NCI-H2171 treated with DMSO at 0.1 percent for 48 hours (cell line): ENCODE measurements around the gene CEP43.

ENCODE experiments used
- DNase-seq: peaks from one replicate; lab custom pipeline; 2025; lab: John Stamatoyannopoulos, UW

The CEP43 gene

DNA sequence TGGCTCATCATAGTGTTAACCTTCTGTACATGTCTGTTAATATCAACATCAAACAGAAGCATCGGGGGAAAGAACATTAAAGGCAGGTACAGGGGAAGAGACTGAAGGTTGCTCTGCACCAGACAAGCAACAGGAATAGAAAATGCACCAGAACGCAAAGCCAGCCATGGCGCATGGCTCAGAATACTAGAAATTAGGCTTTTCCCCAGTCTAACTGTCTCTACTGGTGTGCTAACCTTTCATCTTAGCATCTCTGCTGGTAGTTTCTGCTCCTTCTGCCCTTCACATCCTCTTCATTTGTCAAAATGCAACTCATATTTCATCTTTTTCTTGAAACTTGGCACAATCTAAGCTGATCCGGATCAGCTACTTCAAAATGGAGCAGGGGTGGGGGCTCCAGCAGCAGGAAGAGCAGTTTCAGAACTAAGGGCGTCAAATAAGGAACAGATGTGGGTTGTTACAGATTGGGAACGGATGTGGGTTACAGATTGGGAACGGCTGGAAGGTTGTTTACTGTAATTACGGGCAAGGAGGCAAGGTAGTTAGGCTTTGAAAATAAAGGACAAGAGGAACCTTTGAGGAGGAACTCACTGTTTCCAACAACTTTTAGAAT is 29.7 kb upstream of the CEP43 start:
- DNase-seq, result peak; percentile 20

GRCh38 chr6:166970091-166970490 is 29.1 kb upstream of the CEP43 start:
- DNase-seq, result no peak

DNA sequence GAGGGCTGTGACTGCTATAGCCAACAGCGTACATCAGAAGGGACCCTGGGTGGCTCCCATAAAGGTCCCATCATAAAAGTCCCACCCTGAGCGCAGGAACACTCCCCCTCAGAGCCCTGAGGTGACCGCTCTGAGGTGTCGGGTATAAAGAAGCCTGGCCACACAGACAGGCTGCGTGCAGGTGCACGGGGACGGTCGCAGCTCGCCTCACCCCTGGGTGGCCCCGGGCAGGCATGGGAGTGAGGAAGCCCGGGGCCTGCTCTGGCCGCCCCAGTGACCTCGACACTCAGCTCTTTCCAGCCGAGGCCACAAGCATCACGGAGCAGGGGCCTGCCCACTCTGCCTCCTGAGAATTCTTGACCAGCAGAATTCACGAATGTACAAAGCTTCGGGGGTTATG is 28.4 kb upstream of the CEP43 start:
- no peak for DNase-seq

DNA sequence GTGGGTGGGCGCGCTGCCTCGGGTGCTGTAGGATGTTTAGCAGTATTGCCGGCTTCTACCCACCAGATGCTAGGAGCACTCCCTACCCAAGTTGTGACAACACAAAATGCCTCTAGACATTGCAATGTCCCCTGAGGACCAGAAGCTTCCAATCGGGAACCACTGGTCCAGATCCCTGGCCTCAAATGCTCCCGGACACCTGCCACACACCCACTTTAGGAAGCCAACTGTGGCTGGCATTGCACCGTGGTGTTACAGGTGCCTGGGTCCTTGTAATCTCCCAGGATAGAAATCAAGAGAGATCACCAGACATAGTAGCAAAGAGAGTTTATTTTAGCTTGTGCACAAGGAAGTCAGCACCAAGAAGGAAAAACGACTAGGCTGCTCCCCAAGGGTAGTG is 27.9 kb upstream of the CEP43 start:
- DNase-seq, result no peak

GRCh38 chr6:166972101-166972500 is 27.1 kb upstream of the CEP43 start:
- DNase-seq, result no peak

DNA sequence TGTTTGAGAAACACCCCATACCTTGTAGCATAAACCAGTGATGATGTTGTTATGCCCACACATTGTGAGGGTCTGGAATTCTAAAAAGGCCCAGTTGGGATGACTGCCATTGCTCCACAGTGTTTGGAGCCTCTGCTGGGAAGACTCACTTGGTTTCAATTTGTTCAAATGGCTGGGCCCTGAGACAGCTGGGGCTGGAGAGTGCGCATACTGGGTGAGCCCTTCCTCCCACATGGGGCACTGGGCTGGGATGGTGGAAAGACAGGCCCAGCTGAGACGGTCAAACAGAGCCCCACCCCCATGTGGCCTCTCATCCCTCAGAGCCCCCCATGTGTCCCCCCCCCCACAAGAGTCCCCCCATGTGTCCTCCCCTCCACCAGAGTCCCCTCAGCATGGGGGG is 22.6 kb upstream of the CEP43 start:
- no peak for DNase-seq

- DNase-seq, result no peak
Measured at GRCh38 chr6:166977621-166978525, 21.3 kb upstream of the CEP43 start.

- DNase-seq, result no peak
Measured at GRCh38 chr6:166980738-166981137, 18.5 kb upstream of the CEP43 start.

GRCh38 chr6:166987448-166987847 is 11.7 kb upstream of the CEP43 start:
- no peak for DNase-seq

GRCh38 chr6:166987930-166988329 is 11.3 kb upstream of the CEP43 start:
- DNase-seq, result no peak

- no peak for DNase-seq
Measured at GRCh38 chr6:166988674-166989201, 10.5 kb upstream of the CEP43 start.

GRCh38 chr6:166989427-166990032 is 9.7 kb upstream of the CEP43 start:
- DNase-seq, result peak; percentile 19

GRCh38 chr6:166996406-166996805 is 2.8 kb upstream of the CEP43 start:
- no peak for DNase-seq

DNA sequence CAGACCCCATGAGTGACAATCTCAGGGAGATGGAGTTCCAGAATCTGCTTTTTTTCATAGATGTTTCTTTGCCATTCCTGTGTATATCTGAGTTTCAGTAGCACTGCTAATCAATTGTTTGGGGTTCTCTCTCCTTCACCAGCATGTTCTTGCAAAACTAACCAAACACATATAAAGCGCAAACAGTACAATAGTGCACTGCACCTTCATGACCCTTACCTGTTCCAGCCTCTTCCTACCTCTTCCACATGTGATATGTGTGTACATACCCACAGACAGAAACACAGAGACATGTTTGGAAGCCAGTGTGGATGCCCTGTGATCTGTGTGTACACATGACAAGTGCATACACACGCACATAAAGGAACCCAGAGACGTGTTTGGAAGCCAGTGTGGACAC is 1.8 kb upstream of the CEP43 start:
- DNase-seq, result no peak

- DNase-seq, result peak; percentile 14
Measured at GRCh38 chr6:166997768-166998255, 1.4 kb upstream of the CEP43 start.

DNA sequence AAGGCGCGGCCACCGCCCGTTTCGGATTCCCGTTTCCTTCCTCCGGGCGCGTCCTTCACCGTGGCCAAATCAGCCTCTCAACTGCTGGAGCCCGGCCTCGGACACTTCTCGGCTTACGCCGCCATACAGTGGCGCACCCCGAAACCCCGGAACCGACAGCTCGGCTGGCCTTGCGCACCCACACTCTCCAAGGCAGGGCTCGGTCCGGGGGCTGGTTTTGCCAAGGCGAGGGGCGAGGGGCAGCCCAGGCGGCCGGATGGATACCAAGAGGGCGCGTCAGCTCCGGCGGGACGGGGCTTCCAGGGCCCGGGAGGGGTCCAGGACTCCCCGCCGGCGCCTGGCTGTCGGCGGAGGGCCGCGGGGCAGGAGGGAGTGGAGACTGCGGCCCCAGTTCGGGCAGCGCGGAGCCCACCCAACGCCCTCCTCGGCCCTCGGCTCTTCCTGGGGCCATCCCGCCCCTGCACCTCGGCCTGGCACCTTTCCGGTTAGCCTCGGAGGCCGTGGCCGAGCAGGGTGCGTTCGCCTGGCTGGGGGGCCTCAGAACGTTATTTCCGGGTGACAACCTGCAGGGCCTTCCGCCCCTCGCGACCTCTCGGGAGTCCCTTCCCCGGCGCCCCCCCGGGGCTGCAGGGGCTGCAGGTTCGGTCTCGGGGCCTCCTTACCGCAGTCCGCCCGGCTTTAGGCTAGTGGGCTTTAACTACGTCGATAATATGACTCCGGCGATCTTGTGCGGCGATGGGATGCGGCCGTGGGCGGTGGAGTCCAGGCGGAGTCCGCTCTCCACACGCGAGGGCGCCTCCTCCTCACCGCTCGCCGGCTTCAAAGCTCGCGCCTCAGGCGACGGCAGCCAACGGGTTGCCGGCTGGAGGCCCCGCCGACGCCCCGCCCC is 697 bp upstream of the CEP43 start:
- DNase-seq, result no peak

DNA sequence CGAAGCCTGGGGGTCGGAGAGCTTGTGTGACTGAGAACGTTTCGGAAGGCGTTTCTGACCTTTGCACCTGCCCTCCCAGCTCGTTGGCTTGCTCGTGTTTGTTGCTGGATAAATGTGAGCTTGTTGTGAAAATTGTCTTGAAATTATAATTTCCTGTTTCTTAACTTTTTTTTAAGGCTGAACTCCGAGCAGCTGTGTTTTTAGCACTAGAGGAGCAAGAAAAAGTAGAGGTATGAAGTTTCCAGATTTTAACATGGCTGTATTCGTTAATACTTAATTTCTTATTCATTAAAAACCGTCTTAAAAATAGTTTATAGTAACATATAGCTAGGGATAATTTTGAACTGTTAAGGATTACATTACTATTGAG is 672 bp downstream of the CEP43 start:
- DNase-seq, result peak; percentile 4

GRCh38 chr6:167000759-167001158 is 1.6 kb downstream of the CEP43 start:
- DNase-seq, result no peak

GRCh38 chr6:167005350-167006159 is 6.4 kb downstream of the CEP43 start:
- no peak for DNase-seq

- no peak for DNase-seq
Measured at GRCh38 chr6:167007985-167008384, 8.8 kb downstream of the CEP43 start.

DNA sequence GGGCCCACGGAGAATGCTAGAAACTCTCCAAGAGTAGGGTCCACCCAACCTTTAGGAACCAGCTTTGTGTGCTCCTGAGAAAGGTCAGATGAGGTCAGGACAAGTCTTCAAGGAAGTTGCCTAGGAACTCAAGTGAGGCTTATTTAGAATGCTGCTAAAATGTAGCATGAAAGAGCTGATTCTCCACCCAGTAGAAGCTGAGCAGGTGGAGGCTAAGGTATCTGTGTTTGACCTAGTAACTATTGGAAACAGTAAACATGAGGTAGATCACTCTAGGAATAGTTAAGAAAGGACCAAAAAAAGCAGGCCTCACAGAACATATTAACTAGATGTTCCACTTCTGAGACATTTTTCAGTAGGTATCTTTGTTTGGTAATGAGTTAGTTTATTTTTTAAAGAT is 13.9 kb downstream of the CEP43 start:
- no peak for DNase-seq
